GM13976 (cell line): ENCODE results near the gene VMP1.
"Not testable (repeated sequence)": the region's sequence is repeated elsewhere in the genome, so short reads cannot be mapped to it uniquely, and the experiment has no call there.

Experiments
- DNase-seq: peaks from one replicate; pipeline ENCODE4 v3.0.0; 2012; ENCODE audit warnings: low spot score
- CTCF ChIP-seq: IDR thresholded peaks from 2 replicates; pipeline ENCODE4 v1.5.1; 2012; ENCODE audit warnings: borderline replicate concordance, mild to moderate bottlenecking; ENCODE audit not compliant: insufficient read depth; ENCODE audit errors: extremely low read depth, missing control alignments, control extremely low read depth
- in situ Hi-C: fragments of 300-500 bp; cut with MboI; formaldehyde crosslinking; loops from one replicate; pipeline ENCODE4 v1.12.0; 2022; ENCODE audit warnings: low sequenced_read_pairs, mixed read lengths, inconsistent platforms; ENCODE audit not compliant: unreplicated experiment

The VMP1 gene

GRCh38 chr17:59753522-59754467 is 46.3 kb downstream of the VMP1 start:
- in situ Hi-C loops: loop anchor here (10.0 kb wide), 1 partner anchor 281 kb away; no protein-coding TSS in a partner anchor
- TF ChIP-seq CTCF: peak; percentile 47
- DNase-seq: peak; percentile 68

GRCh38 chr17:59754552-59754951 is 47.1 kb downstream of the VMP1 start:
- in situ Hi-C loops: loop anchor here (10.0 kb wide), 1 partner anchor 280 kb away; no protein-coding TSS in a partner anchor
- DNase-seq: no peak

GRCh38 chr17:59755069-59755468 is 47.6 kb downstream of the VMP1 start:
- DNase-seq: not testable (repeated sequence)
- in situ Hi-C loops: loop anchor here (10.0 kb wide), 1 partner anchor 280 kb away; no protein-coding TSS in a partner anchor

More at GRCh38 chr17:59754552-59754951, 47.1 kb downstream of the VMP1 start:
- no peak for TF ChIP-seq CTCF

GRCh38 chr17:59756236-59756818 is 48.9 kb downstream of the VMP1 start:
- no peak for DNase-seq
- in situ Hi-C loops: loop anchor here (10.0 kb wide), 1 partner anchor 278 kb away; no protein-coding TSS in a partner anchor
- no peak for TF ChIP-seq CTCF

GRCh38 chr17:59757043-59757442 is 49.6 kb downstream of the VMP1 start:
- TF ChIP-seq CTCF: no peak
- in situ Hi-C loops: loop anchor here (10.0 kb wide), 1 partner anchor 278 kb away; no protein-coding TSS in a partner anchor

GRCh38 chr17:59757470-59757869 is 50.0 kb downstream of the VMP1 start:
- no peak for DNase-seq
- in situ Hi-C loops: loop anchor here (10.0 kb wide), 1 partner anchor 277 kb away; no protein-coding TSS in a partner anchor
- no peak for TF ChIP-seq CTCF

More at GRCh38 chr17:59757043-59757442, 49.6 kb downstream of the VMP1 start:
- no peak for DNase-seq
